Stimulated activated CD8-positive, alpha-beta memory T cell treated with anti-CD3 and anti-CD28 coated beads, Interleukin-12 subunit alpha, Interleukin-12 subunit beta, amount 100 ng/mL, for 24 hours (primary cell): Measurements from ENCODE around the gene RDH13.
"Not testable (repeated sequence)": the region's sequence is repeated elsewhere in the genome, so short reads cannot be mapped to it uniquely, and the experiment has no call there.

Experiments used
- DNase-seq: peaks from one replicate; pipeline ENCODE4 v3.0.0-alpha.2; 2020; ENCODE audit errors: extremely low read depth

Gene RDH13

DNA sequence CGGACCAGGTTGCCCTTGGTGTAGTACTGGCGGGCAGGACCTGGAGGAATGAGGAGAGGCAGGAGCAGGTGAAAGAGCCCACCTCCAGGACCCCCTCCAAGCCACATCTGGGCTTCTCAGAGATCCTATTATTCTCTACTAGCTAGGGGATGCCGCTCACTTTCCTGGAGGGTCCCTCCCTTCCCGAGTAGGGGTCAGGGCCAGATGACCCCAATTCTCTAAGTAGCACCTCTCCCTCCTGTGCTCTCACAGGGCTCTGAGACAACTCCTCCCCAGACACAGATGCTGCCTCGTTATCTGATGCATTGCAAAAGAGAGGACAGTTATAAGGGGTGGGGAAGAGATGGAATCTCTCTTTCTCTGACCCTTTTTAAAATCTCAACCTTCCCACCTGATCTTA lies 47.8 kb downstream of the RDH13 start:
- DNase-seq = no peak

GRCh38 chr19:55014714-55015113 lies 48.2 kb downstream of the RDH13 start:
- DNase-seq = no peak

- DNase-seq = no peak
Observed at GRCh38 chr19:55013596-55013995, 49.4 kb downstream of the RDH13 start.

GRCh38 chr19:55012306-55012705 lies 50.6 kb downstream of the RDH13 start:
- no peak for DNase-seq

DNA sequence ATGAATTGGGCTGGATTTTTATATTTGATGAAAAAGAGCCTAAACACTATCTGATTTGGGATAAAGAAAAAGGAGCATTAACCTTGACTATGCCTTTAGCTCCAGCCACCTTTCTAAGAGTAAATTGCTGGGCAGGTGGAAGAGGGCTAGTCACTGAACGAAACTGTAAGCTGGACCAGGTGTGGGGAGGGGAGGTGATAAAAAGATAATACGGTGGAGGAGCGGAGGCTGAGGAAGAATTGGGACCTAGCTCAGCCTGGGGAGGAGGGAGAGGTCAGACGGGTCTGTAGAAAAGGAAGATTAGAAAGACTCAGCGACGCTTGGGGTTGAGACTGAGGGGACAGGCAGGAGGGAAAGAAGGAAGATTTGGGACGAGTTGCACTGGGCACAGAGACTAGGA lies 52.4 kb downstream of the RDH13 start:
- not testable (repeated sequence) for DNase-seq

GRCh38 chr19:55008781-55009180 lies 54.2 kb downstream of the RDH13 start:
- not testable (repeated sequence) for DNase-seq

DNA sequence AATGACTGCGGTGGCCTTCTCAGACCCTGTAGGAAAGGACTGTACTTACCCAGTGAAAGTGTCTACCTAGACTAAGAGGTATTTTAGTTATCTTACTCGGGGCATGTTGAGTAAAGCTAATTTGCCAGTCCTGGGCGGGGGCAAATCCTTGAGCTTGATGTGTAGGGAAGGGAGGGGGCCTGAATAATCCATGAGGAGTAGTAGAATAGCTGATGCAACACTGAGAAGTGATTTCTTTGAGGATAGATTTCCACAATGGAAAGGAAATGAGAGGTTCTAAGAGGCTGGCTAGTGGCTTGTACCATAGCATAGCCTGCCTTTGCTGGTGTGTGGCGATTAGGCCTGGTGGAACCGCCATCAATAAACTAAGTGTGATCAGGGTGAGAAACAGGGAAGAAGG lies 54.8 kb downstream of the RDH13 start:
- DNase-seq = not testable (repeated sequence)

DNA sequence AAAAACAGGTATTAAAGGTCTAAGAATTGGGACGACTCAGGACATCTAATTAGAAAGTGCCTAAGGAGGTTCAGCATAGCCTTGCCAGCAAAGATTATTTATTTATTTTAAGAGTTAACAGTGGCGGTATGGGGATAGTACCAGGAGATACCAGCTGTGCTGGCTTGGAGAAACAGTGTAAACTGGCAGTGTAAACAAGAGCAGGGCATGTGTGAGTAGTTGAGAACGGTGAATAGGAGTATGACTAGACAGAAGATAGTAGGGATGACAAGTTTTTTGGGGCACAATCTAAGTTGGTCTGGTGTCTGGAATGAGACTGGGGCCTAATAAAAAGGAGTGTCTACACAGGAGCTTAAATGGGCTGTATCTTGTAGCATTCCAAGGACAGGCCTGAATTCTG lies 55.4 kb downstream of the RDH13 start:
- DNase-seq = not testable (repeated sequence)

DNA sequence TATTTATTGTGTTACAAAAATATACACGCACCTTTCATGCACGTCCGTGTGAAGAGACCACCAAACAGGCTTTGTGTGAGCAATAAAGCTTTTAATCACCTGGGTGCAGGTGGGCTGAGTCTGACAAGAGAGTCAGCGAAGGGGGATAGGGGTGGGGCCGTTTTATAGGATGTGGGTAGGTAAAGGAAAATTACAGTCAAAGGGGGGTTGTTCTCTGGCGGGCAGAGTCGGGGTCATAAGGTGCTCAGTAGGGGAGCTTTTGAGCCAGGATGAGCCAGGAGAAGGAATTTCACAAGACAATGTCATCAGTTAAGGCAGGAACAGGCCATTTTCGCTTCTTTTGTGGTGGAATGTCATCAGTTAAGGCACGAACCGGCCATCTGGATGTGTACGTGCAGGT lies 56.2 kb downstream of the RDH13 start:
- DNase-seq = not testable (repeated sequence)

GRCh38 chr19:55005684-55006488 lies 57.1 kb downstream of the RDH13 start:
- no peak for DNase-seq

GRCh38 chr19:55000761-55001160 lies 62.2 kb downstream of the RDH13 start:
- DNase-seq = no peak

DNA sequence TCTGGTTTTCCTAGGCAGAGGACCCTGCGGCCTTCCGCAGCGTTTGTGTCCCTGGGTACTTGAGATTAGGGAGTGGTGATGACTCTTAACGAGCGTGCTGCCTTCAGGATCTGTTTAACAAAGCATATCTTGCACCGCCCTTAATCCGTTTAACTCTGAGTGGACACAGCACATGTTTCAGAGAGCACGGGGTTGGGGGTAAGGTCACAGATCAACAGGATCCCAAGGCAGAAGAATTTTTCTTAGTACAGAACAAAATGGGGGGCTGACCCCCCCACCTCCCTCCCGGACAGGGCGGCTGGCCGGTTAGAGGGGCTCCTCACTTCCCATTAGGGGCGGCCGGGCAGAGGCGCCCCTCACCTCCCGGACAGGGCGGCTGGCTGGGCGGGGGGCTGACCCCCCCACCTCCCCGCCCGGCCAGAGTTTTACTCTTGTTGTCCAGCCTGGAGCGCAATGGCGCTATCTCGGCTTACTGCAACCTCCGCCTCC lies 64.2 kb downstream of the RDH13 start:
- not testable (repeated sequence) for DNase-seq

DNA sequence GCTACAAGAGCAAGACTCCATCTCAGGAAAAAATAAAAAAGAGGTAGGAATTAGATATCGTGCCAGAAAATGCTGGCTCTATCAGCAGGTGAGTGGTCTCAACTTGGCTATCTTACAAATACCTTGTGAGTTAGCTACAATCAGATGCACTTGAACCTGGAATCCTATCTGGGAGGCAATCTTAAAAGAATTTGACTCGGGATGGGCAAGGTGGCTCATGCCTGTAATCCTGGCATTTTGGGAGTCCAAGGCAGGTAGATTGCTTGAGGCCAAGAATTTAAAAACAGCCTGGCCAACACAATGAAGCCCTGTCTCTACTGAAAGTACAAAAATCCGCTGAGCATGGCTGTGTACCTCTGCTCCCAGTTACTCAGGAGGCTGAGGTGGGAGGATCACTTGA lies 67.4 kb downstream of the RDH13 start:
- DNase-seq = no peak
